ENCODE measurements around the gene ARX. TPM values are rescaled to one million over a fixed set of nuclear protein-coding genes. Genes with fewer than 3 reads are reported as not detected.

ARX gene
- total RNA-seq, 1 donor from 2014 or later = not detected

DNA sequence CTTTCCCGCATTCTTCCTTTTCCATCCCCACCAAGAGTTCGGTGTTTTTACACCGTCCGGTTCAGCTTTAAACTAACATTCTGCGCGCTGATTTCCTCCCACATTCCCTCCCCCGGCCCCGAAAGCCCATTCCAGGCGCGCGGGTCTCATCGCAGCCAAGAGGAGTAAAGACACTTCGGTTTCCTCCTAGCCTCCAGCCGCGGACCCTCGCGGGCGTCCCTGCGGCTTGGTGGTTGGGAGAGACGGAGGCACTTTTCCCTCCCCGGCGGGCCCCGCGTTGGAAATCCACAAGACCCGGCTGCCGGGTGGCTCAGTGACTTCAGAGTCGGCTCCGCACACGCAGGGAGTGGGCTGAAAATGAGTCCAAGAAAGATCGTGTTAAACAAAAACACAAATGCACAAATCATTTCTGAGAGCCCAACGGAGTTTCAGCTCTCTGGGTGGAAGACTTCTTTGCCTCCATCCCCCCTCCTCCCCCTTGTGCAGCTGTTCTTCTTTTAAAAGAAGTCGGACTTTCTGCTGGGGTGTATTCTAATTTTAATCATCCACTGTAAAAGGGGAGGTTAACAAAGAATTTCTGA lies 2.0 kb upstream of the ARX start:
- intact Hi-C loops (cut with DNase I) = no loop called here
- DNase-seq (ENCODE audit: low spot score) = no peak

DNA sequence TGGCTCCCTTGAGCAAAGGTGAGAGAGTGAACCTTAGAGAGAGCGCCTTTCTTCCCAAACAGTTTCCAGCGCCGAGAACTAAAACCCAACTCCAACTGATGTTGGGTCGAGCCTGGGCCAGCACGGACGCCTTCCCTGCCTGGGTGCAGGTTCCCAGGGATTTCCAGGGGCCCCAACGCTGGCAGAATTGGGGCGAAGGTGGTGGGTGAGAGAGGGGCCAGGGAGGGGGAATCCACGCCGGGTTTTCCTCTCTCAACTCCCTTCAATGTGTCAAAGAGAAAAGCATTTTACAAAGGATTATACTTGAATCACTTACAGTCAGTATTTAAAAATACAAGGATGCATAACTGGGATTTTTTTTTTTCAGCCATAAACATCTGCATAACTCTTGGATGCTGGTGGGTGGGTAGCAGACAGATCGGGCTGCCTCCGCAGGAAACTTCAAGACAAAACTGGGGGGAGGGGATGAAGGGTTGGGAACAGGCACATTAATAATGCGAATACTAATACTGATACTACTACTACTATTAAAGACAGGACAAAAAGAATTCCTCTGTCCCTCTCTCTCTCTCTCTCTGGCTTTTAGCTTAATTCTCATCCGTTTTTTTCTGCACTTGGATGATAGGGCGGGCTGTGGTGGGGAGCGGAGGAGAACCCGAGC lies 1.3 kb upstream of the ARX start:
- intact Hi-C loops (cut with DNase I) = no loop called here
- no peak for DNase-seq (ENCODE audit: low spot score)

DNA sequence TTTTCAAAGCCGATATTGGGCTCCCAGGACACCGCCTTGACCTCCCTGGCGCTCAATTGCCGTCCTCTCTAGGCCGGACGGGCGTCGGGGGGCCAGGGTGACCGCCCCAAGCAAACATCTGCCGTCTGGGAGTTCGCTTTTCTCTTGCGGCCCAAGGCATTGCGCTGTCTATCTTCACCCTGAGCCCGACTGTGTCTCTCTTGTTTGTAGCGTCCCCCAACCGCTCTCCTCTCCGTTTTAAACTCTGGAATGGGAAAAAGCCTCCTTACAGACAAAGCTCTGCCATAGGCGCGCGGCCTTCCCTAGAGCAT lies 551 bp upstream of the ARX start:
- DNase-seq (ENCODE audit: low spot score) = no peak
- intact Hi-C loops (cut with DNase I) = no loop called here

DNA sequence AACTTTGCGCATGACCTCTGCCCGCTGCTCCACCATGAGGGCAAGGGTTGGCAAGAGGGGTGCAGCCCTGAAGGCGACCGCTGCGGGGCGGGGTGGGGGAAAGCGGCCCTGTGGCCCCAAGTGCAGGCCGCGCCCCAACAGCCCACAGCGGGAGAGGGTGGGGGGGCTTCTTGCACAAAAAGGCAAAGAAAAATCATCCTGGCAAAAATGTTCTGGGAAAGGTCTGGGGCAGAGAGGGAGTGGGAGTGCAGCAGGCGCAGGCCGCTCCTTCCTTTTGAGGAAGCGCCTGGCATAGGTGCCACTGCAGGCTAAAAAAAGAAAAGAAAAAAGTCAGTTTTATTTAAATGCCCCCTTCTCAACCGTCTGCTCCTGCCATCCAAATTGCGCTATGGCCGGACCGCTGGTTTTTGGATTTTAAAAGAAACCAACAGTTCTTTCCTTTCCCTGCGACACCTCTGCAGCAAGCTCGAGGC lies 1.4 kb downstream of the ARX start:
- intact Hi-C loops (cut with DNase I) = no loop called here
- no peak for DNase-seq (ENCODE audit: low spot score)

DNA sequence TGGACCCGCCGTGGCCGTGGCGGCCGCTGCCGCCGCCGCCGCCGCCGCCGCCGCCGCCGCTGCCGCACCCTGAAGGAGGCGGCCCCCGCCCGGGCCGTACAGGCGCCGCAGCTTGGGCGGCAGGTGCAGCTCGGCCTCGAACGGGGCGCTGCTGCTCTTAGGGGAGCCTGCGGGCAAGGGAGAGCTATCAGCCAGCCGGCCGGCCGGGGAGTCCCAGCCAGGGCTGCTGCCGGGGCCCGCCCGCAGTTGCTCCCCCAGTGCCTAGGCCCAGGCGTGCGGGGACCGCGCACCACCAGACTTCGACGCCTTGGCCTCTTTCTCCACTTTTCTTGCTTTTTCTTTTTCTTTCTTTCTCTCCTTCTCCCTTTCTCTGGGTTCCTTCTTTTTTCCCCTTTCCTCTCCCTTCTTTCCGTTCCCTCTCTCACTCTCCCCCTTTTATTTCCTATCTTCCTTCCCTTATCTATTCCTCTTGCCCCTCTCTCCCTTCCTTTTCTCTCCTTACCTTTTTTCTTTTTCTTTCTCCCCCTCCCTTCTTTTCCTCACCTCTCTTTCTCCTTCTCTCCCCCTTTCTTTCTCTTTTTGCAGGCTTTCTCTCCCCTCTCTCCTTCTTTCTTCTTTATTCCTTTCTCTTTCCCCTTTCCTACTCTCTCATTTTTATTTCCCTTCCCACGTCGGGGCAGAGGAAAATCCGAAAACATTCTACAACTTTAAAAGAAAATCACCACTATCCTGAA lies 2.0 kb downstream of the ARX start:
- intact Hi-C loops (cut with DNase I) = no loop called here
- no peak for DNase-seq (ENCODE audit: low spot score)

DNA sequence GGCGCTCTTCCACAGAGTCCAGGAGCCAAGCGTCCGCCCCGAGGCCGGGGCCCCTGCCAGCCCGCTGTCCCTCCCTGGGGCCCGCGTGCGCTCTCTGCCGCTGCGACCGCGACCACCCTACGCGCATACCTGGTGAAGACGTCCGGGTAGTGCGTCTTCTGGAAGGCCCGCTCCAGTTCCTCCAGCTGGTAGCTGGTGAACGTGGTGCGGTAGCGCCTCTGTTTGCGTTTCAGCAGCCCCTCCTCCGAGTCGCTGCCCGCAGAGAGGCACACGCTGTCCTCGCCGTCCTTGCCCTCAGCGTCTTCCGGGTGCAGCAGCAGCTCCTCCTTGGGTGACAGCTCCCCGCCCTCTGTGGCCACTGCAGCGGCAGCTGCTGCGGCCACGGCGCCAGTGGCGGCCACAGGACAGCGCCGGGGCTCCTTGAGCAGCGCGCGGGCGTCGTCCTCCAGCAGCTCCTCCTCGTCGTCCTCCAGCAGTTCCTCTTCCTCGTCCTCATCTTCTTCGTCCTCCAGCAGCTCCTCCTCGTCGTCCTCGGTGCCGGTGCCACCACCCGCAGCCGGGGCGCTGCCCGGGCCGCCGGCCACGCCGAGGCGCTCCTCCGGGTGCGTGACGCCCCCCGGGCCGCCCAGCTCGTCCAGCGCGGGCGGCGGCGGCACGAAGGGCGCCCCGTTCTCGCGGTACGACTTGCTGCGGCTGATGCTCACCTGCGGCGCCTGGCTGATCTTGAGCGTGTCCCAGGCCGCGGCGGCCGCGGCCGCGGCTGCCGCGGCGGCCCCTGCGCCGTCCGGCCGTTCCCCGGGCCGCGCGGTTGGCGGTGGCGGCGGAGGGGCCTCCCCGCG lies 2.8 kb downstream of the ARX start:
- intact Hi-C loops (cut with DNase I) = no loop called here
- no peak for DNase-seq (ENCODE audit: low spot score)

DNA sequence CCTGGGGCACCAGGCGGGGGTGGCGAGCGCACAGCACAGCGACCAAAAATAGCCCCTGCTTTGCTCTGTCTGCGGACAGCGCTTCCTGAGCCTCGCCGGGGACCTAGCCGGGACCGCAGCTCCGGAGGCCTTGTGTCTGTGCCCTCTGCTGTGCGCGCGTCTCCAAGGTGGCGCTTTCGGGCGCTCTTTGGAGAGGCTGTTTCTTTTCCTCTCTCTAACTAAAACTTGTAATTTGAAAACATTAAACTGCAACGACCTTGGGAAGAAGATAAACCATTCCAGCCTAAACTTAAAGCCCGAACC lies 3.4 kb downstream of the ARX start:
- intact Hi-C loops (cut with DNase I) = no loop called here
- no peak for DNase-seq (ENCODE audit: low spot score)

DNA sequence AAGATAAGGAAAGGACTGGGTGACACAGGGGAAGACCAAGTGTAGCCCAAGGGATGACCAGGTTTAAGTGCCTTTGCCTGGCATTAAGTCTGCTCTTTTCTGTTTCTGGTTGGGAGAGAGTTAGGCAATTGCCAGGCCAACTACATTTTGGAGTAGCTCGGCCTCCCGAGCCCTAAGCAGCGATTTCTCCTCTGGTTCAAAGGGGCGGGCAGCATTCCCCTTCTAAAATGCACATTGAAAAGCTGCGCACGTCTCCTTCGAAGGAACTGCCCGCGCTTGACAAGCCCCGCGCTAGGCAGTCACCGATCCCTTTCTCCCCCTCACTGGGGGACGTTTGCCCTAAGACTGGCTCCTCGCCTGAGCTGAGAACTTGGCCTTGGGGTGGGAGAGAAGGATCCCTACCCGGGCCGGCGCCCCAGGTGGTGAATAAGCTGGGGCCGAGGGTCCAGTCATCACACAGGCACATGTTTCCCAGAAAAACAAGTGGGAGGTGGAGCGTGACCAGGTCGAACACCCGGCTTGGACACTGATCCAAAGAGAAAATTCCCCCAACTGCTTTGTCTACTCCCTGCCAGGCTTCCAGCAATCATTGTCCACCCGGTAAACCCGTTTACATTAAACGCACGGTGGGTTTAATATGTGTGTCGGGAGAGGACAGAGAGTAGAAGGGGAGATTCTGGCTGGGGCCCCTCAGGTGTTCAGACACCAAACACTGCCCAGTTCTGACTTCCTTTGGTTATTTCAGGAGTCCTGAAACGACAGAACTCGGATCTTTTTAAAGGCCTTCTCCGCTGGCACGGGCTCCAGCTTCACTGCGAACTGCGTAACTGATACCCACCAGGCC lies 4.0 kb downstream of the ARX start:
- no peak for DNase-seq (ENCODE audit: low spot score)
- intact Hi-C loops (cut with DNase I) = no loop called here

DNA sequence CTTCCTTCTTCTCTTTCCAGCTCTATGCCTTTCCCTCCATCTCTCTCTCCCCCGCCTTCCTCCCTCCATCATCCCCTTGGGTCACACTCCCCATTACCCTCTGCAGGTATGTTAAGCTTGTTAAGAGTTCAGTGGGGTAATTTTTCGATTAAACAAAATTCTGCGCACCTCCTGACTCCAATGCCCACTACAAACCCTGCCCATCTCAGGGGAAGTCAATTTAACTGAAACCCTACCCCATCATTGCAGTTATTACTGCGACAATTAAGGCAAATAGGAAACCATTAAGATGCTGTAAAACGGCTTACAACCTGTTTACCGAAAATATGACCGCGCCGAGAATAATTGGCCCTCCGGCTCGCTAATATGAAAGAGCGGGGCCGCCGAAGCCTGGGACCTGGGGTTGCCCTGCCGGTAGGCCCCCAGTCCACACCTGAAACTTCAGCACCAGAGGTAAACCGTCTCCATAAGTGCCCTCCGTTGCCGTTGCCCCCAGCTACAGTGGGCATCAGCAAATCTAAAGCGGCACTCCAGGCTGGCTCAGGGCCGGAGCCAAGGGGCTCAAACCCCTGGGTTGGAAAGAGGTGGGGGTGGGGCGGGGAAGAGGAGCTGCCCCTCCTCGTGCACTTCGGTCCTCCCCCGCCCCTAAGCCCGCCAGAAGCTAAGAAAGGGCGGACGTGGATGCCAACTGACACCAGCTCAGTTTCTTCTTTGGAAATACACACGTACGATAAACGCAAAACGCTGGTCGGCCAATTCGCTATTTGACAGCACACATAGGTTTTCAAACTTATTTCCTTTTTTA lies 4.8 kb downstream of the ARX start:
- no peak for DNase-seq (ENCODE audit: low spot score)
- intact Hi-C loops (cut with DNase I) = no loop called here

DNA sequence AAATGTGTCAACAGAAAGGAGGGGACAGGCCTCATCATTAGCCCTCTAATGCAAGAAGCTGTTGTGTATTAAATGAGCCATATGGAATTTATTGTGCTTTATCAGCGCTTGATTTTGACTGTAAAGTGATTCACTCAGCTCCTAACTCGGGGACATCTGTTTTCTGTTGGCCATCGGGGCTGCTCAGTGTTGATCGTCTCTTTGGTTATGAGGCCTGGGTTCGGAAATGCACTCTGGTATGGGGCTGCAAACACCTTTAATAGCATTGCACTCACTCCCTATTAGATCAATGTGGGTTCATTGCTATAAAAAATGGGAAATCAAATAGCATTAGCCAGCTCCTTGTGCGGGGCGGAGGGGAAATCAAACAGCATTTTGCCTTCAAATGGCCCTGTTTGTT lies 6.4 kb downstream of the ARX start:
- no peak for DNase-seq (ENCODE audit: low spot score)

DNA sequence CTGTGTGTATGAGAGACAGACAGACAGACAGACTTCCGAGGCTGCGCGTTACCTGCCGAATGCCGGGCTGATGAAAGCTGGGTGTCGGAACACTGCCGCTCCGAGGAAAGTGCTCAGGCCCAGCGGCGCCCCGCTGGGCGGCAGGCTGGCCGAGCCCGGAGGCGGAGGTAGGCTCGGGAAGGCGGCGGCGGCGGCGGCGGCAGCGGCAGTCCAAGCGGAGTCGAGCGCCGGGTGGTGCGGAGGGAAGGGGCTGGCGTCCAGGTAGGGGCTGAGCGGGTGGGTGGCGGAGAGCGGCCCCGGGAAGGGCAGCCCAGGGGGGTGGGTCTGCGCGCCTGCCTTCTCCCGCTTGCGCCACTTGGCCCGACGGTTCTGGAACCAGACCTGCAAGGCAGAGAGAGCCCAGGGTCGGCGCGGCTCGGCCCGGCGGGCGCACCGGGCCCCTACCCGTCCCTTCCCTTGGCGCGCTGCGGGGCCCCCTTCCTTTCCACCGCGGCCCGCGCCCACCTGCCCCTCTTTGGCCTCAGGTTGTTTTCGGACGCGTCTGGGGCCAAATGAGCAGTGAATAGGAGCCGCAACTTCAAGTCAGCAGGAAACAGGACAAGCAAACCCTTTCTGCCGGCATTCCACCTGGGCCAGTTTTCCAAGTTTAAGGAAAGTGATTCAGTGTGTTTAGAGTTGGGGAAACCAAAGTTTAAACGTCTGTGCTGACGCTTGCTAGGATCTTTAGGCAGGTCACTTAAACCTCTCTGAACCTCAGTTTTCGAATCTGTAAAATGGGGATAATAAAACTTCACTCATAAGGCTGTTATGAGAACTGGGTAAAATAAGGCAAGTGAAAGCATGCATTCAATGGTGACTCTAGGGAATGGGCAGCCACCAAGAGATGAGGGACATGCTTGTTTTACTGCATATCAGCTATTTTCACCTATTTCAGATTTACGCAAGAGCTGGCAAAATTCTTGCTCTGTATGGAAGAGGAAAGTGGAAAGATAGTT lies 8.4 kb downstream of the ARX start:
- intact Hi-C loops (cut with DNase I) = no loop called here
- DNase-seq (ENCODE audit: low spot score) = no peak

More for the DNA sequence above, 6.4 kb downstream of the ARX start:
- intact Hi-C loops (cut with DNase I) = no loop called here

DNA sequence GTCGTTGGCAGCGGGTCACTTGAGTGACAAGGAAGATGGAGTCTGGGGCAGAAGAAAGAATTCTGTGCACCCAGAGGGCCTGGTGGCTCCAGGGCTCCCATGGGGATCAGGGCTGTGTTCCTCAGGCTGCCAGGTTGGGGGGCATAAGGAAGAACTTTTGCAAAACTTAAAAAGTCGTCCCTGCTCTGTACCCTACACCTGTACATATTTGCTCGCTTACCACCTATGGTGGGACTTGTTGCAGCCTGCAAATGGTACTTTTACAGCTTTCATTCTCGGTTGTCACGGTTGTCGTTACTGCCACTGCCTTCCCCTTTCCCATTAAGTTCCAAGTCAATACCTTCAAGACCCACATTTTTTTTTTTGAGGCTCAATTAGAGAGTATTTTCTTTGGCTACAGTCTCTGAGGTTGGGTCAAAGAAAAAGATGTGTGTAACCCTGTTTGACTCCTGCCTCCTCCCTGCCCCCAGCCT lies 9.1 kb downstream of the ARX start:
- intact Hi-C loops (cut with DNase I) = no loop called here
- no peak for DNase-seq (ENCODE audit: low spot score)

DNA sequence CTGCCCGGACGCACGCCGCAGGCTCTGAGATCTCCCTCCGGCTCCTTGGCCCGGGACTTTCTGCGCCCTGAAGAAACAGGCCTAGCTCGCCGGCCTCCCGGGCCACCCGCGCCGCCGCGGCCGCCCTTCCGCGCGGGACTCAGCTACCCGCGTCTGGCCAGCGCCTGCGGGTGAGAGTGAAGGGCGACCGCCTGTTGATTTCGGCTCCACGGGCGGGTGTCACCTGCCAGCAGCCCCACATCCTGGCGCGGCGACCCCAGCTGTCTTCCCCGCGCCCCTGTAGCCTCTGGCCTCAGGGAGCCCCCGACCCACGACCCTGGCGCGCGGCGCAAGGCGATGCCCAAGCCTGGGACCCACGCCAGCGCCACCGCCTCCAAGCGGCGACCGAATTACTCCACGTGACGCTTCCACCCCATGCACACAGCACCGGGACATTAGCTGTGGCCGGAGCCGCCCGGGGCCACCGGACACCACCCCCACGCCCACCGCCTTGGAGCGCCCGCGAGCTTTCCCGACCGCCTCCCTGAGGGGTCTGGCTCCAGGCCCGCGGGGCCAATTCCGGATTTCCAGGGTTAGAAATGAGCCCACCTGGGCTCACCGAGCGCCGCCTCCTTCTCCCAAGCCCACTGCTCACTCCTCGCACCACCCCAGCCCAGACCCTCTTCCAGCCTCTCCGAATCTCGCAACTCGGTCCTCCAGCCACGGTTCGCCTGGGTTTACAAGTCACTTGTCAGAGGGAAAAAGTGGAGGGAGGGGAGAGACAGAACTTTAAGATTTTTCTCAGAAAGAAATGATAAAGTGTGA lies 10.2 kb downstream of the ARX start:
- intact Hi-C loops (cut with DNase I) = no loop called here
- DNase-seq (ENCODE audit: low spot score) = no peak

DNA sequence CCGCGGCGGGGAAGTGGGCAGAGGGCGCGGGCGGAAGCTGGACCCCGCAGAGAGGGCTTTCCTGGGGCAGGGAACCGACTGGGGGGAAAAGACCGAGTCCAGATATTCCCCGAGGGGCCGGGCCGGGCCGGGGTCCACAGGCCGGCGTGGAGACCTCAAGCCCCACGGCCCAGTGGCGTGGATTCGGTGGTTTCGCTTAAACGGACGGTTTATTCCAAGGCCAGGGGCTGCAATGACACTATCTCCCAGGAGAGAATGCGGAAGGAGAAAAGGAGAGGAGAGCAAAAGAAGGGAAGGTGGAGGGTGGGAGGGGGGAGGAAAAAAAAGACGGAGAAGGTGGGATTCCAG lies 10.8 kb downstream of the ARX start:
- intact Hi-C loops (cut with DNase I) = no loop called here
- no peak for DNase-seq (ENCODE audit: low spot score)

DNA sequence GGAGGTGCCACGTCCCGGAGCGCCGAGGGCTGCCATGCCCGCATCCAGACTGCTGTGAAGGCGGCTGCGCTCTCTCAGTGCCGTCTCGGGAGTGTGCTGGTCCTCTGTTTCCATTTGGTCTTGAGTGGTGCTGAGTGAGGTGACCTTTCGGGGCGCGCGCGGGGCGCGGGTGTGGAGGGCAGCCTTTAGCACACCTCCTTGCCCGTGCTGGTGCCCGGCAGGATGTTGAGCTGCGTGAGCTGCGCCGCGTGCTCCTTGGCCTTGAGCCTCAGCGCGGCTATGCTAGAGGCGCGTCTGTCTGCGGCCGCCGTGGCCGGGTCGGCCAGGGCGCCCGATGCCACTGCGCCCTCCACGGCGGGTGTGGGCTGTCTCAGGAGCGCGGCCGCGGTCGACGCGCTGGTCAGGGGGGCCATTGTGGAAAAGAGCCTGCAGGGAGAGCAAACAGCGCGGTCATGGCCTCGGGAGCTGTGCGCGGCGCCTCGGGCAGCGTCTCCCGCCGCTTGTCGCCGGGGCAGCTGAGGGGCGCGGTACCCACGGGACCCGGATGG lies 11.2 kb downstream of the ARX start:
- no peak for DNase-seq (ENCODE audit: low spot score)
- intact Hi-C loops (cut with DNase I) = no loop called here

DNA sequence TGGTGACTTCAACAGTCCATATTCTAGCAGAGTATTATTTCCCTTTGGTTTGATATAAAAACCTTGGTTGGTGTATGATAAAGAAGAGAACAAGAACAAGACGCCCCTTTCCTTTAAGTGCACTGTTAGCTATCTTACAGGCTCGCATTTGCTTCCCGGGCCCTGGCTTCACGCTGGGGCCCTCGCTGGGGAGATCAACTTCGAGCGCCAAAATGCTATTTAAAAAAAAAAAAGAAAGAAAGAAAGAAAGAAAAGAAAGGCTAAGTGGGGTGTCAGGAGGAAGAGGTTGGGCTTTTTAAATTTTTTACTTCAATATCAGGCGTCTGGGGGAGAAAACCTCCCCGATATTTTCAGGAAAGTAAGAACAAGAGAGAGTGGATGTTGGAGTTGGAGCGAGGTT lies 11.7 kb downstream of the ARX start:
- intact Hi-C loops (cut with DNase I) = no loop called here
- DNase-seq (ENCODE audit: low spot score) = no peak

All from cardiac septum (tissue), 1 donor.